A549 (cell line): ENCODE data around the gene EVC. TPM values are rescaled to one million over a fixed set of nuclear protein-coding genes. Genes with fewer than 3 reads are reported as not detected.

Experiments
- ATAC-seq, 2 experiments: fragments of 200-7000 bp in 1 of 2; fragments of >200 bp in 1 of 2; cut with Nextera tagmentation in 1 of 2; cut with Tn5 transposase in 1 of 2; 3 replicates each; pipeline versions ENCODE4 v1.8.0 to v1.9.1; 2018 to 2020; ENCODE audit warnings: mild to moderate bottlenecking in 1 of 2, moderate library complexity in 1 of 2
- CTCF ChIA-PET: fragments of 300-600 bp; sonication (Branson Sonifier 250); formaldehyde crosslinking; extraction: SDS; loops from one replicate; lab custom pipeline; 2021; ENCODE audit warnings: antibody characterized with exemption, inconsistent platforms; lab: Yijun Ruan, JAX
- POLR2A ChIA-PET: fragments of 350-600 bp; formaldehyde crosslinking; extraction: SDS; loops from one replicate; lab custom pipeline; 2021; ENCODE audit warnings: antibody characterized with exemption, inconsistent platforms; lab: Yijun Ruan, JAX
- DNase-seq, 2 experiments: peaks; one replicate each; pipeline versions ENCODE4 v3.0.0 to v3.0.0-alpha.2; 2011 to 2016; ENCODE audit warnings: low read depth in 1 of 2, low spot score in 1 of 2
- FAIRE-seq: peaks from 2 replicates; lab custom pipeline; 2011; peaks lifted over from hg19 to GRCh38; lab: Jason Lieb, UNC
- H3K27ac ChIP-seq, 2 experiments: fragments of >200 bp; sonication (Bioruptor Twin); formaldehyde crosslinking; 3 replicates each; pipeline ENCODE4 v1.5.1; 2016 to 2017
- H3K4me1 ChIP-seq: fragments of >200 bp; sonication (Bioruptor Twin); formaldehyde crosslinking; 3 replicates; pipeline ENCODE4 v1.6.1; 2016
- H3K4me2 ChIP-seq: fragments of >200 bp; sonication (Bioruptor Twin); formaldehyde crosslinking; 3 replicates; pipeline ENCODE4 v1.6.1; 2016
- H3K4me3 ChIP-seq: fragments of >200 bp; sonication (Bioruptor Twin); formaldehyde crosslinking; 3 replicates; pipeline ENCODE4 v1.5.1; 2016
- H3K9me3 ChIP-seq: fragments of >200 bp; sonication (Bioruptor Twin); formaldehyde crosslinking; 3 replicates; pipeline ENCODE4 v1.6.1; 2016
- BCL3 ChIP-seq: fragments of >200 bp; sonication (Bioruptor Twin); formaldehyde crosslinking; IDR thresholded peaks from 3 replicates; pipeline ENCODE4 v1.6.1; 2016
- CBX2 ChIP-seq: fragments of 200-600 bp; sonication (generic); IDR thresholded peaks from 2 replicates; pipeline ENCODE4 v1.6.1; 2016; ENCODE audit warnings: low read depth, mild to moderate bottlenecking, borderline replicate concordance
- CHD2 ChIP-seq: fragments of 150-350 bp; IDR thresholded peaks from 2 replicates; pipeline ENCODE4 v1.6.1; 2014; ENCODE audit warnings: low read length; ENCODE audit not compliant: partially characterized antibody
- CHD4 ChIP-seq: fragments of 200-600 bp; sonication (generic); IDR thresholded peaks from 2 replicates; pipeline ENCODE4 v1.6.1; 2016; ENCODE audit warnings: antibody characterized with exemption, mild to moderate bottlenecking, borderline replicate concordance
- CTCF ChIP-seq: fragments of >200 bp; sonication (Bioruptor Twin); formaldehyde crosslinking; IDR thresholded peaks from 3 replicates; pipeline ENCODE4 v1.5.1; 2016
- ELK1 ChIP-seq: fragments of 150-350 bp; IDR thresholded peaks from 2 replicates; pipeline ENCODE4 v1.6.1; 2014; ENCODE audit warnings: low read depth, mild to moderate bottlenecking, low read length
- EP300 ChIP-seq, 2 experiments: fragments of >200 bp; sonication (Bioruptor Twin); formaldehyde crosslinking; IDR thresholded peaks; 2 replicates in 1 of 2; 3 replicates in 1 of 2; pipeline ENCODE4 v1.6.1; 2016 to 2017
- HOXB5 ChIP-seq: fragments of 250-450 bp; sonication (Bioruptor Pico); IDR thresholded peaks from 2 replicates; pipeline ENCODE4 v1.5.0; 2020; ENCODE audit warnings: mild to moderate bottlenecking, moderate library complexity
- JUNB ChIP-seq: fragments of >200 bp; sonication (Bioruptor Twin); formaldehyde crosslinking; IDR thresholded peaks from 2 replicates; pipeline ENCODE4 v1.6.1; 2016
- KDM5A ChIP-seq: fragments of 200-600 bp; sonication (generic); IDR thresholded peaks from 2 replicates; pipeline ENCODE4 v1.6.1; 2016; ENCODE audit warnings: antibody characterized with exemption, mild to moderate bottlenecking
- MAZ ChIP-seq: fragments of 150-350 bp; IDR thresholded peaks from 2 replicates; pipeline ENCODE4 v1.6.1; 2014; ENCODE audit warnings: antibody characterized with exemption, low read depth, low read length, borderline replicate concordance
- NPAS2 ChIP-seq: fragments of 250-450 bp; sonication (Bioruptor Pico); IDR thresholded peaks from 2 replicates; pipeline ENCODE4 v1.8.0; 2022; ENCODE audit warnings: mild to moderate bottlenecking, moderate library complexity, borderline replicate concordance
- RCOR1 ChIP-seq: fragments of 150-350 bp; IDR thresholded peaks from 2 replicates; pipeline ENCODE4 v1.6.1; 2014; ENCODE audit warnings: antibody characterized with exemption, low read length, low read depth
- RFX5 ChIP-seq: fragments of 450-650 bp; IDR thresholded peaks from 2 replicates; pipeline ENCODE4 v1.7.1; 2014; ENCODE audit warnings: antibody characterized with exemption, mild to moderate bottlenecking, moderate library complexity
- SMC3 ChIP-seq: fragments of >200 bp; sonication (Bioruptor Twin); formaldehyde crosslinking; IDR thresholded peaks from 3 replicates; pipeline ENCODE4 v1.6.1; 2018; ENCODE audit warnings: inconsistent platforms
- USF2 ChIP-seq: fragments of 450-650 bp; IDR thresholded peaks from 2 replicates; pipeline ENCODE4 v1.6.1; 2014; ENCODE audit warnings: antibody characterized with exemption
- ZNF302 ChIP-seq: fragments of 250-450 bp; sonication (Bioruptor Pico); IDR thresholded peaks from 2 replicates; pipeline ENCODE4 v1.9.0; 2021; ENCODE audit warnings: inconsistent platforms, mild to moderate bottlenecking, moderate library complexity
- WGBS: methylation state at CpG from one replicate; pipeline ENCODE4 v1.1.6; 2017; ENCODE audit errors: missing lambda C conversion rate; 5-methylcytosine and 5-hydroxymethylcytosine counted together
- polyA plus RNA-seq, 4 experiments: library from polyadenylated mRNA; depleted of rRNA in 3 of 4; stranded (reverse); fragments of >200 nt; fragmentation: RNase III in 1 of 4; extraction: RNeasy Plus Mini Kit Qiagen cat#74134 plus additional on column Dnase treatment in 1 of 4; gene quantifications; 2 replicates in 3 of 4; 3 replicates in 1 of 4; pipeline ENCODE4 v1.2.3, GENCODE V29; 2011 to 2017

EVC gene
- polyA plus RNA-seq, 2 of the 4 experiments (the other 2 are of a cell fraction): 3.0 to 5.5 TPM

- DNase-seq: no peak
- TF ChIP-seq NPAS2 (CRISPR knock-in tag): no peak
- no peak for TF ChIP-seq RCOR1
- no peak for TF ChIP-seq SMC3
- no peak for TF ChIP-seq JUNB
- TF ChIP-seq HOXB5 (CRISPR knock-in tag): no peak
- TF ChIP-seq CHD4: no peak
- no peak for TF ChIP-seq BCL3
- no peak for TF ChIP-seq ELK1
- H3K4me1 ChIP-seq: no peaks in the 10 kb centered on the region
- H3K4me3 ChIP-seq: no peak overlapping the region
- H3K9me3 ChIP-seq: no peaks in the 10 kb centered on the region
- ATAC-seq: no peak
- POLR2A ChIA-PET: no interaction called here
- no peak overlapping the region for H3K4me2 ChIP-seq
- CTCF ChIA-PET: interaction anchor here (1.5 kb wide), 1 partner anchor 66 kb away, joined by 3 read pairs; no protein-coding TSS in a partner anchor
- FAIRE-seq: no peak
- WGBS: 93% methylated on average over 14 of the region's 19 CpGs
- no peak overlapping the region for H3K27ac ChIP-seq
Observed at GRCh38 chr4:5825321-5826041, 114.5 kb downstream of the EVC start.

GRCh38 chr4:5826437-5827107 is 115.6 kb downstream of the EVC start:
- Histone ChIP-seq H3K27ac (no peak overlapping the region), H3K4me1 (no peaks in the 10 kb centered on the region), H3K4me3 (no peak overlapping the region), H3K4me2 (no peak overlapping the region), H3K9me3 (no peaks in the 10 kb centered on the region)
- FAIRE-seq: no peak
- ATAC-seq: no peak
- ChIA-PET POLR2A (no interaction called here), CTCF (interaction anchor here (0.6 kb wide), 1 partner anchor 777 kb away, joined by 3 read pairs; no protein-coding TSS in a partner anchor)
- no peak for DNase-seq
- WGBS: 71% methylated on average over 4 of the region's 5 CpGs
- TF ChIP-seq ZNF302 (CRISPR knock-in tag) (no peak), CTCF (no peak), CHD2 (no peak), KDM5A (no peak), EP300 (IDR thresholded peaks at IDR 0.05) (no peak), MAZ (no peak), CBX2 (no peak), USF2 (no peak), RFX5 (no peak)
